Neuronal stem cell (in vitro differentiated cells): ENCODE results near the gene RAE1.

Experiments used
- DNase-seq: peaks from one replicate; pipeline ENCODE4 v3.0.0-alpha.2; 2013; ENCODE audit warnings: low spot score
- H2AFZ ChIP-seq: one replicate; pipeline ENCODE4 v1.6.1; 2013; ENCODE audit warnings: mild to moderate bottlenecking, low read length, inconsistent platforms
- H2AK5ac ChIP-seq: 2 replicates; pipeline ENCODE4 v1.6.1; 2013; ENCODE audit warnings: low read depth, mild to moderate bottlenecking, inconsistent platforms, low read length, moderate library complexity, mixed read lengths
- H2BK120ac ChIP-seq: 2 replicates; pipeline ENCODE4 v1.6.1; 2013; ENCODE audit warnings: low read depth, mild to moderate bottlenecking, inconsistent platforms, low read length, moderate library complexity, mixed read lengths
- H2BK12ac ChIP-seq: one replicate; pipeline ENCODE4 v1.6.1; 2013; ENCODE audit warnings: low read length, inconsistent platforms
- H2BK15ac ChIP-seq: 2 replicates; pipeline ENCODE4 v1.6.1; 2013; ENCODE audit warnings: mild to moderate bottlenecking, low read length, inconsistent platforms, mixed read lengths
- H2BK5ac ChIP-seq: one replicate; pipeline ENCODE4 v1.6.1; 2013; ENCODE audit warnings: inconsistent platforms, mild to moderate bottlenecking, low read length, moderate library complexity
- H3K14ac ChIP-seq: one replicate; pipeline ENCODE4 v1.6.1; 2013; ENCODE audit warnings: low read length, inconsistent platforms
- H3K18ac ChIP-seq: 2 replicates; pipeline ENCODE4 v1.6.1; 2013; ENCODE audit warnings: low read length, inconsistent platforms
- H3K23ac ChIP-seq: 2 replicates; pipeline ENCODE4 v1.6.1; 2013; ENCODE audit warnings: low read depth, mild to moderate bottlenecking, mixed read lengths, low read length, inconsistent platforms; ENCODE audit not compliant: poor library complexity
- H3K27ac ChIP-seq: replicated peaks from 3 replicates; pipeline ENCODE4 v1.5.1; 2013; ENCODE audit warnings: low read length, inconsistent platforms
- H3K27me3 ChIP-seq, 3 experiments: 2 replicates each; pipeline ENCODE4 v1.6.1; 2013; ENCODE audit warnings: low read length in 3 of 3, mild to moderate bottlenecking in 2 of 3, inconsistent platforms in 1 of 3, low read depth in 1 of 3, mixed read lengths in 1 of 3, moderate library complexity in 1 of 3; ENCODE audit not compliant: control insufficient read depth in 3 of 3, insufficient read depth in 3 of 3
- H3K36me3 ChIP-seq, 2 donors: replicated peaks in 1 of 2; 2 replicates each; pipeline ENCODE4 v1.6.1; 2013; ENCODE audit warnings: low read length in 2 of 2; ENCODE audit not compliant: control insufficient read depth in 2 of 2, insufficient read depth in 2 of 2
- H3K4ac ChIP-seq: 2 replicates; pipeline ENCODE4 v1.6.1; 2013; ENCODE audit warnings: inconsistent platforms, mild to moderate bottlenecking, low read length, moderate library complexity
- H3K4me1 ChIP-seq, 2 donors: 1 replicate in 1 of 2; 2 replicates in 1 of 2; pipeline ENCODE4 v1.6.1; 2013; ENCODE audit warnings: low read length in 2 of 2, low read depth in 1 of 2; ENCODE audit not compliant: control insufficient read depth in 2 of 2, insufficient read depth in 1 of 2
- H3K4me2 ChIP-seq: one replicate; pipeline ENCODE4 v1.6.1; 2013; ENCODE audit warnings: mild to moderate bottlenecking, low read length, inconsistent platforms; ENCODE audit not compliant: insufficient read depth, poor library complexity, severe bottlenecking
- H3K4me3 ChIP-seq, 2 donors: 2 replicates each; pipeline ENCODE4 v1.5.1; 2013; ENCODE audit warnings: low read length in 2 of 2, mild to moderate bottlenecking in 2 of 2, inconsistent platforms in 1 of 2, moderate library complexity in 1 of 2
- H3K79me1 ChIP-seq: one replicate; pipeline ENCODE4 v1.6.1; 2013; ENCODE audit warnings: low read depth, mild to moderate bottlenecking, inconsistent platforms, low read length, moderate library complexity
- H3K9ac ChIP-seq: one replicate; pipeline ENCODE4 v1.6.1; 2013; ENCODE audit warnings: mild to moderate bottlenecking, low read depth, low read length, inconsistent platforms; ENCODE audit not compliant: poor library complexity
- H3K9me3 ChIP-seq, 2 donors: replicated peaks in 1 of 2; 2 replicates each; pipeline versions ENCODE3 to v1.6.1; 2013; ENCODE audit warnings: low read length in 2 of 2, mild to moderate bottlenecking in 2 of 2, inconsistent platforms in 1 of 2, low read depth in 1 of 2, mixed read lengths in 1 of 2, moderate library complexity in 1 of 2; ENCODE audit not compliant: control insufficient read depth in 2 of 2, insufficient read depth in 1 of 2
- H4K8ac ChIP-seq: one replicate; pipeline ENCODE4 v1.6.1; 2013; ENCODE audit warnings: low read depth, mild to moderate bottlenecking, inconsistent platforms, low read length, moderate library complexity
- H4K91ac ChIP-seq: one replicate; pipeline ENCODE4 v1.6.1; 2013; ENCODE audit warnings: low read length, low read depth, mild to moderate bottlenecking, inconsistent platforms; ENCODE audit not compliant: poor library complexity
- WGBS, 2 donors: extraction: QIAGEN DNeasy Blood & Tissue Kit; methylation state at CpG; one replicate each; pipeline ENCODE4 v1.1.7; 2013; ENCODE audit warnings: missing lambda C conversion rate in 2 of 2, mixed read lengths in 1 of 2; ENCODE audit not compliant: insufficient read length in 2 of 2, insufficient replicate concordance in 1 of 2; ENCODE audit errors: extremely low coverage in 2 of 2; 5-methylcytosine and 5-hydroxymethylcytosine counted together

Gene RAE1

DNA sequence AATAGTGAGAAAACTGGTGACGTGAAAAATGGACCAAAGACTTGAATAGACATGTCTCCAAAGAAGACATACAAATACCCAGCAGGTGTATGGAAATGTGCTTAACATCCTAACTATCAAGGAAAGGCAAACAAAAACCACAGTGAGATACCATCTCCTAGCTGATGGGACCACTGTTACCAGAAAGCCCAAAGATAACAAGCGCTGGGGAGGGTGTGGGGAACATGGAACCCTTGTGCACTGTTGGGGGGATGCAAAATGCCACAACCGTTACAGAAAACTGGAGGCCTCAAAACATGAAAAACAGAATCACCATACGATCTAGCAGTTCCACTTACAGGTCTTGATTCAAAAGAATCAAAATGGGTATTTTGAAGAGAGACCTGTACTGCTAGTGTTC lies 20.3 kb downstream of the RAE1 start:
- Histone ChIP-seq H3K23ac (no peak overlapping the region), H3K9me3 (no peaks in the 10 kb centered on the region), H2BK5ac (no peak overlapping the region), H3K14ac (no peak overlapping the region), H2BK12ac (no peak overlapping the region), H4K8ac (no peak overlapping the region), H3K36me3 (peaks cover 71 to 99% of the 10 kb centered on the region in 2 donors), H3K4ac (no peak overlapping the region), H3K27ac (no peak overlapping the region), H2AFZ (no peak overlapping the region), H3K79me1 (no peaks in the 10 kb centered on the region), H2BK120ac (no peak overlapping the region), H4K91ac (no peak overlapping the region), H3K4me3 (no peak overlapping the region), H3K18ac (no peak overlapping the region), H3K9ac (no peak overlapping the region), H3K27me3 (no peaks in the 10 kb centered on the region), H3K4me2 (no peak overlapping the region), H2AK5ac (no peak overlapping the region), H2BK15ac (no peak overlapping the region), H3K4me1 (no peaks in the 10 kb centered on the region)
- DNase-seq = no peak
- WGBS, 2 donors = no CpG with 5 or more reads among the region's 4 CpGs

DNA sequence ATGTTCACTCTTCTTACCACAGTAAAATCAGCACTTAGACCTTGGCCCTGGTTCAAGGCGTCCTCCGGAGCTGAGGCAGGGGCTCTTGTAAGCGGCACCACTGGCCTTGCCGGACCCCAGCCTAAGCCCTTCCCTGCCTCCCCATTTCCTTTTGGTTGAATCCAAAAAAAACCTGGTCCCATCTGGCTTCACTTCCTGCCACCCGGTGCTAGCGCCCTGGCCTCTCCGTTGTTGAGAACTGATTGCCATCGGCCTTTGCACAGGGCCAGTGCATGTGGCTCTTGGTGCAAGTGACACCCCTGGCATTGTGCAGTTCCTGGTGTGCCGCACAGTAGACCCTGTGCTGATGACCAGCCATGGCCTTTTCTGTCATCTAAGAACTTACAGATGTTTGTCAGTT lies 21.1 kb downstream of the RAE1 start:
- Histone ChIP-seq H3K27ac (no peak overlapping the region), H3K79me1 (no peaks in the 10 kb centered on the region), H2BK5ac (no peak overlapping the region), H3K36me3 (peaks cover 70 to 99% of the 10 kb centered on the region in 2 donors), H3K23ac (no peak overlapping the region), H3K27me3 (no peaks in the 10 kb centered on the region), H2BK120ac (no peak overlapping the region), H3K14ac (no peak overlapping the region), H3K18ac (no peak overlapping the region), H3K4ac (no peak overlapping the region), H3K9me3 (no peaks in the 10 kb centered on the region), H2AFZ (no peak overlapping the region), H2BK12ac (no peak overlapping the region), H3K4me2 (no peak overlapping the region), H3K4me3 (no peak overlapping the region), H4K91ac (no peak overlapping the region), H3K9ac (no peak overlapping the region), H2BK15ac (no peak overlapping the region), H4K8ac (no peak overlapping the region), H2AK5ac (no peak overlapping the region), H3K4me1 (no peaks in the 10 kb centered on the region)
- DNase-seq = no peak
- WGBS, 2 donors = no CpG with 5 or more reads among the region's 9 CpGs

DNA sequence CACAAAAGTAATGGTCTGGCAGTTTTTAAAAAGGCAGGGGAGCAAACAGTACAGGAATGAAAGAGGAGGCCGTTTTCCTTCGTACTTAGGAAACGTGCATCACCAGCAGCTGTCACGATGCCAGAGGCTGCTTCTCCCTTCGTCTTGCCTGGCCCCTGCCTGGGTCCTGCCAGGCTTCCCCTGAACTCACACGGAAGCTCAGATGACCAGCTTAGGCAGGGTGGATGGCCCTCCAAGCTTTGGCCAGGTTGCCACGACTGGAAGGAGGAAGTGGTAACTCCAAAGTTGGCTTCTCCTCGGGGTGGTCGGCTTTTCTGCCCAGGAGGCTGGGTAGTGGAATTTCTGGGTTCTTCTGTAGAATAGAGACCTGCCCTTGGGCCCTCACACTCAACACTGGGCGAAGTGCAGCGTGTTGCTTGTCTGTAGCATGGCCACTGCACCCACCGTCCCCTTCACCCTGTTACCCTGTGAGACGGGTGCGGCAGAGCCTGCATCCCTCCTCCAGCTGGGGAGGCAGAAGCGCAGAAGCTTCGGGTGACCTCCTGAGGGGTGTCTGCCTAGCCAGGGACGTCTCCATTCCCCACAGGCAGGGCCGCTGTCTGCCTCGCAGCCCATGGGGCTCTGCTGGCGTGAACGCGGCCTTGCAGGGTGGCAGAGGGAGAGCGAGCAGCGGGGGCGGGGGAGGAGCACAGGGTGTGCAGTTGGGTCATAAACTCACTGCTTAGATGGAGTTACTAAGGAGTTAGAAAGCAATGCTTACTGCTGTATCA lies 21.7 kb downstream of the RAE1 start:
- Histone ChIP-seq H4K8ac (no peak overlapping the region), H2BK5ac (no peak overlapping the region), H3K9me3 (no peaks in the 10 kb centered on the region), H3K79me1 (no peaks in the 10 kb centered on the region), H2AFZ (no peak overlapping the region), H3K4me1 (no peaks in the 10 kb centered on the region), H3K4ac (no peak overlapping the region), H3K27me3 (no peaks in the 10 kb centered on the region), H3K27ac (no peak overlapping the region), H3K4me3 (no peak overlapping the region), H3K23ac (no peak overlapping the region), H2AK5ac (no peak overlapping the region), H3K4me2 (no peak overlapping the region), H3K9ac (no peak overlapping the region), H2BK15ac (no peak overlapping the region), H3K18ac (no peak overlapping the region), H4K91ac (no peak overlapping the region), H2BK120ac (no peak overlapping the region), H3K36me3 (peaks cover 72 to 99% of the 10 kb centered on the region in 2 donors), H3K14ac (no peak overlapping the region), H2BK12ac (no peak overlapping the region)
- DNase-seq = no peak
- WGBS, 2 donors = no CpG with 5 or more reads among the region's 25 CpGs

DNA sequence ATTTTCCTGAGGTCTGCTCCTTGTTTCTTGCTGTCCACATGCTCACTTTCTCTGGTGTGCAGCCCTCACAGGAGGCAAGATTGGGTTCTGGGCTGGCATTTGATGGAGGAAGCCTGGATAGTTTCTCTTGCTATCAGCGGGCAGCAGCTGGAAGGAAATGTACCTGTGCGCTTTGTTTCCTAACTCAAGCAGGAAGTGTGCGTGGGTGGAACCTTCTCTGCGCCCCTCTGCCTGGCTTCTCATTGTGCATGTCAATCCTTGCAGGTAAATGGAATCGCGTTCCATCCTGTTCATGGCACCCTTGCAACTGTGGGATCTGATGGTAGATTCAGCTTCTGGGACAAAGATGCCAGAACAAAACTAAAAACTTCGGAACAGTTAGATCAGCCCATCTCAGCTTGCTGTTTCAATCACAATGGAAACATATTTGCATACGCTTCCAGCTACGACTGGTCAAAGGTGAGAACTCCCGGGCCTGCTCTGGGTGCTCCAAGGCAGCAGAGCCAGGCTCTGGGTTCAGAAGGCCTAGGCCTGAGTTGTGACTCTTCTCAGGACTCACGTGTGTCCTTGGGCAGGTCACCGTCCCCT lies 23.4 kb downstream of the RAE1 start:
- no peak overlapping the region for H4K91ac ChIP-seq
- no peak overlapping the region for H3K18ac ChIP-seq
- no peak overlapping the region for H2BK15ac ChIP-seq
- no peak overlapping the region for H3K23ac ChIP-seq
- H3K4me2 ChIP-seq = no peak overlapping the region
- H2AK5ac ChIP-seq = no peak overlapping the region
- peaks cover 68 to 98% of the 10 kb centered on the region in 2 donors for H3K36me3 ChIP-seq
- no peak overlapping the region for H3K27ac ChIP-seq
- no peak overlapping the region for H2BK120ac ChIP-seq
- no peaks in the 10 kb centered on the region for H3K4me1 ChIP-seq
- no peak overlapping the region for H3K14ac ChIP-seq
- H3K79me1 ChIP-seq = no peaks in the 10 kb centered on the region
- no peak overlapping the region for H4K8ac ChIP-seq
- no peak overlapping the region for H3K9ac ChIP-seq
- WGBS, 2 donors = no CpG with 5 or more reads among the region's 12 CpGs
- DNase-seq = no peak
- H2AFZ ChIP-seq = no peak overlapping the region
- H2BK5ac ChIP-seq = no peak overlapping the region
- no peak overlapping the region for H3K4ac ChIP-seq
- no peak overlapping the region for H3K4me3 ChIP-seq
- no peak overlapping the region for H2BK12ac ChIP-seq
- H3K9me3 ChIP-seq = no peaks in the 10 kb centered on the region
- H3K27me3 ChIP-seq = no peaks in the 10 kb centered on the region
